Iris pigment epithelial cell (primary cell): ENCODE measurements around the gene CPSF7.
"Not testable (repeated sequence)": the region's sequence is repeated elsewhere in the genome, so short reads cannot be mapped to it uniquely, and the experiment has no call there.

Source experiments
- DNase-seq: peaks from one replicate; pipeline ENCODE4 v3.0.0-alpha.2; 2011; ENCODE audit warnings: low read depth

CPSF7 gene

GRCh38 chr11:61429691-61430582 lies at the start of gene CPSF7, which contains the start of gene SDHAF2:
Gene CPSF7, minus strand, starts transcription at chr11:61429975. Its CDS starts 740 bp downstream, at chr11:61429235.
Gene SDHAF2, plus strand, starts transcription at chr11:61430124. Its CDS starts 23 bp downstream, at chr11:61430147.
- peak; percentile 96 for DNase-seq

- no peak for DNase-seq
Measured at GRCh38 chr11:61477727-61478148, 48.0 kb upstream of the CPSF7 start.

GRCh38 chr11:61477126-61477525 lies 47.4 kb upstream of the CPSF7 start:
- no peak for DNase-seq

- DNase-seq, result no peak
Measured at GRCh38 chr11:61476371-61476770, 46.6 kb upstream of the CPSF7 start.

- no peak for DNase-seq
Measured at GRCh38 chr11:61475433-61475832, 45.7 kb upstream of the CPSF7 start.

GRCh38 chr11:61474013-61474643 lies 44.4 kb upstream of the CPSF7 start:
- no peak for DNase-seq

GRCh38 chr11:61473370-61474012 lies 43.7 kb upstream of the CPSF7 start:
- DNase-seq, result peak; percentile 31

- peak; percentile 46 for DNase-seq
Measured at GRCh38 chr11:61472868-61473267, 43.1 kb upstream of the CPSF7 start.

- DNase-seq, result no peak
Measured at GRCh38 chr11:61472282-61472681, 42.5 kb upstream of the CPSF7 start.

GRCh38 chr11:61468002-61468401 lies 38.2 kb upstream of the CPSF7 start:
- no peak for DNase-seq

- DNase-seq, result not testable (repeated sequence)
Measured at GRCh38 chr11:61467602-61468001, 37.8 kb upstream of the CPSF7 start.

- DNase-seq, result no peak
Measured at GRCh38 chr11:61460986-61461385, 31.2 kb upstream of the CPSF7 start.

- DNase-seq, result no peak
Measured at GRCh38 chr11:61460474-61460881, 30.7 kb upstream of the CPSF7 start.

- DNase-seq, result no peak
Measured at GRCh38 chr11:61454520-61454919, 24.7 kb upstream of the CPSF7 start.

- no peak for DNase-seq
Measured at GRCh38 chr11:61453695-61454094, 23.9 kb upstream of the CPSF7 start.

- no peak for DNase-seq
Measured at GRCh38 chr11:61452825-61453224, 23.1 kb upstream of the CPSF7 start.

- no peak for DNase-seq
Measured at GRCh38 chr11:61448552-61448927, 18.8 kb upstream of the CPSF7 start.

GRCh38 chr11:61447601-61448551 lies 18.1 kb upstream of the CPSF7 start:
- no peak for DNase-seq

- DNase-seq, result peak; percentile 97
Measured at GRCh38 chr11:61446211-61446651, 16.5 kb upstream of the CPSF7 start.

- no peak for DNase-seq
Measured at GRCh38 chr11:61445516-61445915, 15.7 kb upstream of the CPSF7 start.

GRCh38 chr11:61442616-61443015 lies 12.8 kb upstream of the CPSF7 start:
- no peak for DNase-seq
